SIG-M5 treated with dmso at 0.1 percent for 504 hours (cell line): ENCODE results near the gene ZNF688.
A peak's percentile ranks its signal among the peaks of the same experiment; 100 is the strongest.
"Not testable (repeated sequence)": the region's sequence is repeated elsewhere in the genome, so short reads cannot be mapped to it uniquely, and the experiment has no call there.

Experiments used
- DNase-seq: peaks from one replicate; lab custom pipeline; 2025; ENCODE audit not compliant: unreplicated experiment; lab: John Stamatoyannopoulos, UW

ZNF688 gene

GRCh38 chr16:30557957-30558788, 13.3 kb downstream of the ZNF688 start, which contains the start of gene ZNF764:
ZNF764 (minus strand) TSS chr16:30558374; CDS start chr16:30558182, 192 bp downstream.
- DNase-seq = peak; percentile 97

GRCh38 chr16:30557707-30557956, 13.9 kb downstream of the ZNF688 start:
- no peak for DNase-seq

- no peak for DNase-seq
Measured at GRCh38 chr16:30556125-30556473, 15.4 kb downstream of the ZNF688 start.

GRCh38 chr16:30555315-30556124, 16.0 kb downstream of the ZNF688 start:
- no peak for DNase-seq

GRCh38 chr16:30554557-30555314, 16.8 kb downstream of the ZNF688 start:
- no peak for DNase-seq

- DNase-seq = no peak
Measured at GRCh38 chr16:30553393-30553899, 18.1 kb downstream of the ZNF688 start.

- DNase-seq = no peak
Measured at GRCh38 chr16:30552956-30553355, 18.6 kb downstream of the ZNF688 start.

- no peak for DNase-seq
Measured at GRCh38 chr16:30551781-30552180, 19.7 kb downstream of the ZNF688 start.

- no peak for DNase-seq
Measured at GRCh38 chr16:30548416-30549253, 22.9 kb downstream of the ZNF688 start.

GRCh38 chr16:30546115-30546514, 25.4 kb downstream of the ZNF688 start:
- peak; percentile 37 for DNase-seq

- no peak for DNase-seq
Measured at GRCh38 chr16:30543067-30543466, 28.4 kb downstream of the ZNF688 start.

- DNase-seq = no peak
Measured at GRCh38 chr16:30541502-30542329, 29.8 kb downstream of the ZNF688 start.

- not testable (repeated sequence) for DNase-seq
Measured at GRCh38 chr16:30540916-30541464, 30.5 kb downstream of the ZNF688 start.

- not testable (repeated sequence) for DNase-seq
Measured at GRCh38 chr16:30539986-30540526, 31.5 kb downstream of the ZNF688 start.

- DNase-seq = no peak
Measured at GRCh38 chr16:30539000-30539964, 32.2 kb downstream of the ZNF688 start.

- DNase-seq = peak; percentile 48
Measured at GRCh38 chr16:30536391-30537024, 35.0 kb downstream of the ZNF688 start.

GRCh38 chr16:30535777-30536190, 35.7 kb downstream of the ZNF688 start:
- DNase-seq = peak; percentile 76
